Measurements from ENCODE around the gene RNF169. TPM values are rescaled to one million over a fixed set of nuclear protein-coding genes. Genes with fewer than 3 reads are reported as not detected.
A peak's percentile ranks its signal among the peaks of the same experiment; 100 is the strongest.

RNF169 gene
- total and polyA plus RNA-seq, 4 donors = 4.4 to 34.8 (median 12.7) TPM

- H3K4me3 ChIP-seq = no peak overlapping the region
- no peaks in the 10 kb centered on the region for H3K36me3 ChIP-seq (ENCODE audit: control insufficient read depth in 4 of 4, insufficient read depth in 4 of 4, low read length in 4 of 4)
- H3K9me3 ChIP-seq (ENCODE audit: control insufficient read depth in 4 of 4, insufficient read depth in 3 of 4, low read length in 3 of 4) = no peaks in the 10 kb centered on the region
- ATAC-seq (ENCODE audit: insufficient read depth, low FRiP score) (no peak), DNase-seq (no peak)
- WGBS, 2 donors = 83 to 87% methylated on average over 4 of the region's 4 CpGs
- no peak overlapping the region for H3K27ac ChIP-seq (ENCODE audit: low read depth in 1 of 2, low read length in 1 of 2)
- TF ChIP-seq CTCF (IDR thresholded peaks at IDR 0.05; ENCODE audit: control extremely low read depth, extremely low read depth) = no peak
- H3K27me3 ChIP-seq (ENCODE audit: control insufficient read depth in 3 of 3, insufficient read depth in 3 of 3, low read length in 2 of 3) = peaks cover 0 to 38% (median 34%) of the 10 kb centered on the region in 3 donors
- no peak overlapping the region for H3K9ac ChIP-seq (ENCODE audit: insufficient read depth in 1 of 2, low read length in 2 of 2)
- H3K4me1 ChIP-seq (ENCODE audit: control insufficient read depth in 5 of 5, insufficient read depth in 5 of 5, low read length in 5 of 5) = peaks cover 0 to 6% (median 0%) of the 10 kb centered on the region in 5 donors
These were observed 19.3 kb upstream of the RNF169 start for GRCh38 chr11:74729397-74729796.

DNA sequence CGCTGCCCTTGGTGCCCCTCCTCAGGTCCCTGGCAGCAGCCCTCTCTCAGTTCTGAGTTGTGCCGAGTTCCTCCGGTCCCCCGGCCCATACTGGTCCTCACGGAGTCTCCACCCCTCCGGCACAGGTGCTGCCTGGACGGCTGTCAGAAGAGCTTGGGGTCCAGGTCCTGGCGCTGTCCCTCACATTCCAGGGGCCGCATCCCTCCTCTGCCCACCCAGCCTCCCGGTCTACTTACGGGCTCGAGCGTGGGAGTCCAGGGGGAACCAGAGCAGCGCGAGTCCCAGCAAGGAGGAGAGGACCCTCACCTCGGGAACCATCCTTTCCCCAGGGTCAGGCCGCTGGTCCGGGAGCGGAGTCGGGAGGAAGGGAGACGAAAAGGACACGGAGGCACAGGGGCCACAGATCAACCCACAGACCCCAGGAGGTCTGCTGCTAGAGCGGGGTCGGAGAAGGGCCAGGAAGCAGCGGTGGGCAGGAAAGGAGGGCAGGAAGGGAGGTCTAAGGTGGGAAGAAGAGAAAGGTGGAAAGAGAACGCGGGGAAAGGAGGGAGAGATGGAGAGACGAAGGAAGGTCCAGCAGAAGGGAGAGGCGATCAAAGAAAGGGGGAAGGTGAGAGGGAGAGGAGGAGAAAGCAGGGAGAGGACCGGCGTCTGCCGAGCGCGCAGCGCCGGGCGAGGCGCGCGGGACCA is 17.9 kb upstream of the RNF169 start:
- DNase-seq = no peak
- Histone ChIP-seq H3K27me3 (ENCODE audit: control insufficient read depth in 3 of 3, insufficient read depth in 3 of 3, low read length in 2 of 3) (peaks cover 0 to 39% (median 34%) of the 10 kb centered on the region in 3 donors), H3K4me3 (no peak overlapping the region)

GRCh38 chr11:74731301-74732094 is 17.2 kb upstream of the RNF169 start, which contains the start of gene CHRDL2:
CHRDL2 (minus strand) TSS chr11:74731426; CDS start chr11:74730888, 538 bp downstream.
- no peak within 1 kb of the TSS for H3K27ac ChIP-seq (ENCODE audit: low read depth in 1 of 2, low read length in 1 of 2)
- WGBS, 2 donors = 11 to 20% methylated on average over 32 to 69 of the region's 69 CpGs
- H3K9ac ChIP-seq (ENCODE audit: insufficient read depth in 1 of 2, low read length in 2 of 2) = no peak within 1 kb of the TSS
- TF ChIP-seq CTCF (IDR thresholded peaks at IDR 0.05; ENCODE audit: control extremely low read depth, extremely low read depth) = no peak
- no peaks in the 10 kb centered on the region for H3K36me3 ChIP-seq (ENCODE audit: control insufficient read depth in 4 of 4, insufficient read depth in 4 of 4, low read length in 4 of 4)
- peaks cover 0 to 41% (median 34%) of the 10 kb centered on the region in 3 donors for H3K27me3 ChIP-seq (ENCODE audit: control insufficient read depth in 3 of 3, insufficient read depth in 3 of 3, low read length in 2 of 3)
- no peak within 1 kb of the TSS for H3K4me3 ChIP-seq
- H3K9me3 ChIP-seq (ENCODE audit: control insufficient read depth in 4 of 4, insufficient read depth in 3 of 4, low read length in 3 of 4) = no peaks in the 10 kb centered on the region
- DNase-seq (peak in 2 of 3 donors; percentile 36 to 53), ATAC-seq (ENCODE audit: insufficient read depth, low FRiP score) (no peak)
- H3K4me1 ChIP-seq (ENCODE audit: control insufficient read depth in 5 of 5, insufficient read depth in 5 of 5, low read length in 5 of 5) = peaks cover 0 to 7% (median 0%) of the 10 kb centered on the region in 5 donors

More for the DNA sequence above, 17.9 kb upstream of the RNF169 start:
- H3K9me3 ChIP-seq (ENCODE audit: control insufficient read depth in 4 of 4, insufficient read depth in 3 of 4, low read length in 3 of 4) = no peaks in the 10 kb centered on the region
- no peak overlapping the region for H3K27ac ChIP-seq (ENCODE audit: low read depth in 1 of 2, low read length in 1 of 2)
- ATAC-seq (ENCODE audit: insufficient read depth, low FRiP score) = no peak
- H3K9ac ChIP-seq (ENCODE audit: insufficient read depth in 1 of 2, low read length in 2 of 2) = no peak overlapping the region
- no peak for TF ChIP-seq CTCF (IDR thresholded peaks at IDR 0.05; ENCODE audit: control extremely low read depth, extremely low read depth)
- H3K36me3 ChIP-seq (ENCODE audit: control insufficient read depth in 4 of 4, insufficient read depth in 4 of 4, low read length in 4 of 4) = no peaks in the 10 kb centered on the region
- 5 to 6% methylated on average over 29 to 40 of the region's 40 CpGs for WGBS, 2 donors
- peaks cover 0 to 7% (median 0%) of the 10 kb centered on the region in 5 donors for H3K4me1 ChIP-seq (ENCODE audit: control insufficient read depth in 5 of 5, insufficient read depth in 5 of 5, low read length in 5 of 5)
